ENCODE results near the gene KRTAP10-12.
"Not testable (repeated sequence)": the region's sequence is repeated elsewhere in the genome, so short reads cannot be mapped to it uniquely, and the experiment has no call there.

Gene KRTAP10-12

DNA sequence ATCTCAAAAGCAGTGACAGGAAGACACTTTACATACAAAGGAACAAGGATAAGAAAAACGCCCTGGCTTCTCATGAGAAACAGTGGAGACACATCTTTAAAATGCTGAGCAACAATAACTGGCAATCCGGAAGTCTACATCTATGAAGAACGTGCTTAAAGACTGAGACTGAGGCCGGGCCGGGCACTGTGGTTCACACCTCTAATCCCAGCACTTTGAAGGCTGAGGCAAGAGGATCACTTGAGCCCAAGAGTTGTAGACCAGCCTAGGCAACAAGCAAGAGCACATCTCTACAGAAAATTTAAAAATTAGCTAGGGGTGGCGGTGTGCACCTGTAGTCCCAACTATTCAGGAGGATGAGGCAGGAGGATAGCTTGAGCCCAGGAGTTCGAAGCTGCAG, 12.9 kb upstream of the KRTAP10-12 start:
- no peak for ATAC-seq
- TF ChIP-seq, protein P1, sequence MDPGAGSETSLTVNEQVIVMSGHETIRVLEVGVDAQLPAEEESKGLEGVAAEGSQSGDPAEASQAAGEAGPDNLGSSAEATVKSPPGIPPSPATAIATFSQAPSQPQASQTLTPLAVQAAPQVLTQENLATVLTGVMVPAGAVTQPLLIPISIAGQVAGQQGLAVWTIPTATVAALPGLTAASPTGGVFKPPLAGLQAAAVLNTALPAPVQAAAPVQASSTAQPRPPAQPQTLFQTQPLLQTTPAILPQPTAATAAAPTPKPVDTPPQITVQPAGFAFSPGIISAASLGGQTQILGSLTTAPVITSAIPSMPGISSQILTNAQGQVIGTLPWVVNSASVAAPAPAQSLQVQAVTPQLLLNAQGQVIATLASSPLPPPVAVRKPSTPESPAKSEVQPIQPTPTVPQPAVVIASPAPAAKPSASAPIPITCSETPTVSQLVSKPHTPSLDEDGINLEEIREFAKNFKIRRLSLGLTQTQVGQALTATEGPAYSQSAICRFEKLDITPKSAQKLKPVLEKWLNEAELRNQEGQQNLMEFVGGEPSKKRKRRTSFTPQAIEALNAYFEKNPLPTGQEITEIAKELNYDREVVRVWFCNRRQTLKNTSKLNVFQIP (CRISPR knock-in tag; IDR thresholded peaks at IDR 0.05; ENCODE audit: borderline replicate concordance, low read depth), result no peak
- TF ChIP-seq RARB (CRISPR knock-in tag; IDR thresholded peaks at IDR 0.05), result no peak
- TF ChIP-seq, protein P2, sequence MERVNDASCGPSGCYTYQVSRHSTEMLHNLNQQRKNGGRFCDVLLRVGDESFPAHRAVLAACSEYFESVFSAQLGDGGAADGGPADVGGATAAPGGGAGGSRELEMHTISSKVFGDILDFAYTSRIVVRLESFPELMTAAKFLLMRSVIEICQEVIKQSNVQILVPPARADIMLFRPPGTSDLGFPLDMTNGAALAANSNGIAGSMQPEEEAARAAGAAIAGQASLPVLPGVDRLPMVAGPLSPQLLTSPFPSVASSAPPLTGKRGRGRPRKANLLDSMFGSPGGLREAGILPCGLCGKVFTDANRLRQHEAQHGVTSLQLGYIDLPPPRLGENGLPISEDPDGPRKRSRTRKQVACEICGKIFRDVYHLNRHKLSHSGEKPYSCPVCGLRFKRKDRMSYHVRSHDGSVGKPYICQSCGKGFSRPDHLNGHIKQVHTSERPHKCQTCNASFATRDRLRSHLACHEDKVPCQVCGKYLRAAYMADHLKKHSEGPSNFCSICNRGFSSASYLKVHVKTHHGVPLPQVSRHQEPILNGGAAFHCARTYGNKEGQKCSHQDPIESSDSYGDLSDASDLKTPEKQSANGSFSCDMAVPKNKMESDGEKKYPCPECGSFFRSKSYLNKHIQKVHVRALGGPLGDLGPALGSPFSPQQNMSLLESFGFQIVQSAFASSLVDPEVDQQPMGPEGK (CRISPR knock-in tag; IDR thresholded peaks at IDR 0.05; ENCODE audit: borderline replicate concordance), result no peak
- TF ChIP-seq, protein P3, sequence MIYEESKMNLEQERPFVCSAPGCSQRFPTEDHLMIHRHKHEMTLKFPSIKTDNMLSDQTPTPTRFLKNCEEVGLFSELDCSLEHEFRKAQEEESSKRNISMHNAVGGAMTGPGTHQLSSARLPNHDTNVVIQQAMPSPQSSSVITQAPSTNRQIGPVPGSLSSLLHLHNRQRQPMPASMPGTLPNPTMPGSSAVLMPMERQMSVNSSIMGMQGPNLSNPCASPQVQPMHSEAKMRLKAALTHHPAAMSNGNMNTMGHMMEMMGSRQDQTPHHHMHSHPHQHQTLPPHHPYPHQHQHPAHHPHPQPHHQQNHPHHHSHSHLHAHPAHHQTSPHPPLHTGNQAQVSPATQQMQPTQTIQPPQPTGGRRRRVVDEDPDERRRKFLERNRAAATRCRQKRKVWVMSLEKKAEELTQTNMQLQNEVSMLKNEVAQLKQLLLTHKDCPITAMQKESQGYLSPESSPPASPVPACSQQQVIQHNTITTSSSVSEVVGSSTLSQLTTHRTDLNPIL (CRISPR knock-in tag; IDR thresholded peaks at IDR 0.05; ENCODE audit: low read depth), result no peak
- TF ChIP-seq ZFP30 (CRISPR knock-in tag; IDR thresholded peaks at IDR 0.05), result no peak
- no peak for TF ChIP-seq ZFP3 (CRISPR knock-in tag; IDR thresholded peaks at IDR 0.05)
- TF ChIP-seq, protein P4, sequence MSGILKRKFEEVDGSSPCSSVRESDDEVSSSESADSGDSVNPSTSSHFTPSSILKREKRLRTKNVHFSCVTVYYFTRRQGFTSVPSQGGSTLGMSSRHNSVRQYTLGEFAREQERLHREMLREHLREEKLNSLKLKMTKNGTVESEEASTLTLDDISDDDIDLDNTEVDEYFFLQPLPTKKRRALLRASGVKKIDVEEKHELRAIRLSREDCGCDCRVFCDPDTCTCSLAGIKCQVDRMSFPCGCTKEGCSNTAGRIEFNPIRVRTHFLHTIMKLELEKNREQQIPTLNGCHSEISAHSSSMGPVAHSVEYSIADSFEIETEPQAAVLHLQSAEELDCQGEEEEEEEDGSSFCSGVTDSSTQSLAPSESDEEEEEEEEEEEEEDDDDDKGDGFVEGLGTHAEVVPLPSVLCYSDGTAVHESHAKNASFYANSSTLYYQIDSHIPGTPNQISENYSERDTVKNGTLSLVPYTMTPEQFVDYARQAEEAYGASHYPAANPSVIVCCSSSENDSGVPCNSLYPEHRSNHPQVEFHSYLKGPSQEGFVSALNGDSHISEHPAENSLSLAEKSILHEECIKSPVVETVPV (CRISPR knock-in tag; IDR thresholded peaks at IDR 0.05), result no peak

DNA sequence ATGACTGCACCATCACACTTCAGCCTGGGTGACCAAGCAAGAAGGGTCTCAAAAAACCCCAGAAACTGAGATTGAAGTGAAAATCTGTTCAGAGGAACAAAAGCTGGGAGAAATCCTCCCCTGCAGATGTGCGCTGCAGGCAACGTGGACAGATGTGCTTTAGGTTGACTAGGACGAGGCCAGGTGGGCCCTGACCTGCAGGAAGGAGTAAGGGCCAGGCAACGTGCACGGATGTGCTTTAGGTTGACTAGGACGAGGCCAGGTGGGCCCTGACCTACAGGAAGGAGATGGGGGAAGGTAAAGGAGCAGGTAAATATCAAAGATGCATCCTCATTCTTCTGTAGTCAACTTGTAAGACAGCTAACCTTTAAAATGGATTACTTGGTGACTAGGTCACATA, 12.5 kb upstream of the KRTAP10-12 start:
- ATAC-seq, result no peak
- TF ChIP-seq PPARA (CRISPR knock-in tag; IDR thresholded peaks at IDR 0.05; ENCODE audit: borderline replicate concordance), result no peak
- TF ChIP-seq ZNF565 (CRISPR knock-in tag; conservative IDR thresholded peaks at IDR 0.05; ENCODE audit: low read depth), result no peak
- no peak for TF ChIP-seq ISL1 (CRISPR knock-in tag; IDR thresholded peaks at IDR 0.05)
- TF ChIP-seq OSR1 (CRISPR knock-in tag; IDR thresholded peaks at IDR 0.05), result no peak
- TF ChIP-seq ZC3H10 (CRISPR knock-in tag; IDR thresholded peaks at IDR 0.05), result no peak
- no peak for TF ChIP-seq ZFP30 (CRISPR knock-in tag; IDR thresholded peaks at IDR 0.05)
- TF ChIP-seq ARNTL (CRISPR knock-in tag; IDR thresholded peaks at IDR 0.05; ENCODE audit: borderline replicate concordance, low read depth), result no peak
- no peak for TF ChIP-seq GLIS3 (CRISPR knock-in tag; IDR thresholded peaks at IDR 0.05)
- TF ChIP-seq ZNF8 (CRISPR knock-in tag; IDR thresholded peaks at IDR 0.05), result no peak
- no peak for TF ChIP-seq ZNF70 (CRISPR knock-in tag; IDR thresholded peaks at IDR 0.05)
- TF ChIP-seq BACH2 (CRISPR knock-in tag; IDR thresholded peaks at IDR 0.05; ENCODE audit: borderline replicate concordance), result no peak
- TF ChIP-seq, protein P4 (CRISPR knock-in tag; IDR thresholded peaks at IDR 0.05), result no peak
- TF ChIP-seq, protein P3 (CRISPR knock-in tag; IDR thresholded peaks at IDR 0.05; ENCODE audit: low read depth), result no peak
- TF ChIP-seq, protein P1 (CRISPR knock-in tag; IDR thresholded peaks at IDR 0.05; ENCODE audit: borderline replicate concordance, low read depth), result no peak
- no peak for TF ChIP-seq TOX (CRISPR knock-in tag; IDR thresholded peaks at IDR 0.05; ENCODE audit: borderline replicate concordance)
- TF ChIP-seq, protein P5, sequence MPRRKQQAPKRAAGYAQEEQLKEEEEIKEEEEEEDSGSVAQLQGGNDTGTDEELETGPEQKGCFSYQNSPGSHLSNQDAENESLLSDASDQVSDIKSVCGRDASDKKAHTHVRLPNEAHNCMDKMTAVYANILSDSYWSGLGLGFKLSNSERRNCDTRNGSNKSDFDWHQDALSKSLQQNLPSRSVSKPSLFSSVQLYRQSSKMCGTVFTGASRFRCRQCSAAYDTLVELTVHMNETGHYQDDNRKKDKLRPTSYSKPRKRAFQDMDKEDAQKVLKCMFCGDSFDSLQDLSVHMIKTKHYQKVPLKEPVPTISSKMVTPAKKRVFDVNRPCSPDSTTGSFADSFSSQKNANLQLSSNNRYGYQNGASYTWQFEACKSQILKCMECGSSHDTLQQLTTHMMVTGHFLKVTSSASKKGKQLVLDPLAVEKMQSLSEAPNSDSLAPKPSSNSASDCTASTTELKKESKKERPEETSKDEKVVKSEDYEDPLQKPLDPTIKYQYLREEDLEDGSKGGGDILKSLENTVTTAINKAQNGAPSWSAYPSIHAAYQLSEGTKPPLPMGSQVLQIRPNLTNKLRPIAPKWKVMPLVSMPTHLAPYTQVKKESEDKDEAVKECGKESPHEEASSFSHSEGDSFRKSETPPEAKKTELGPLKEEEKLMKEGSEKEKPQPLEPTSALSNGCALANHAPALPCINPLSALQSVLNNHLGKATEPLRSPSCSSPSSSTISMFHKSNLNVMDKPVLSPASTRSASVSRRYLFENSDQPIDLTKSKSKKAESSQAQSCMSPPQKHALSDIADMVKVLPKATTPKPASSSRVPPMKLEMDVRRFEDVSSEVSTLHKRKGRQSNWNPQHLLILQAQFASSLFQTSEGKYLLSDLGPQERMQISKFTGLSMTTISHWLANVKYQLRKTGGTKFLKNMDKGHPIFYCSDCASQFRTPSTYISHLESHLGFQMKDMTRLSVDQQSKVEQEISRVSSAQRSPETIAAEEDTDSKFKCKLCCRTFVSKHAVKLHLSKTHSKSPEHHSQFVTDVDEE (CRISPR knock-in tag; IDR thresholded peaks at IDR 0.05), result no peak
- no peak for TF ChIP-seq TCF4 (CRISPR knock-in tag; IDR thresholded peaks at IDR 0.05; ENCODE audit: borderline replicate concordance)

DNA sequence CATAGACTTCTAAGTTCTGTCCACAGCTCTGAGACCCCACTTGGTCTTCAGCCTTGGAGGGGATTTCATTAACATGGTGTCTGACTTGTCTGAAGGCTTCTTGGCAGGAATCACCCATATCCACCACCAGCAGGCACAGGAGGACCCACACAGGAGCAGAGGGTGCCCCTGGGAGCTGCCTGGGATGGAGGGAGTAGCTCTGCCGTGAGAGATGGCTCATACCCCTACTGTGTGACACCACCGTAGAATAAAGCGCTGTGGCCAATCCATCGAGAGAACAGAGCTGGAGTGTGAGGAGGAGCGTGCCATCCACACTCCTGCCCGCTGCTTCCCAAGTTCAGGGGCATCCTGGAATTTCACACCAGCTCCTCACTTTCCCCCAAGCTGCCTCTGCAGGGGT, 11.9 kb upstream of the KRTAP10-12 start:
- ATAC-seq, result not testable (repeated sequence)

All from SK-N-SH treated with all-trans-retinoic acid at 6 μM for 48 hours (cell line).